PC-3 (cell line): ENCODE results near the gene GPR146.

Source experiments
- CTCF ChIP-seq: fragments of 300-600 bp; sonication (generic); conservative IDR thresholded peaks from 2 replicates; pipeline ENCODE4 v1.5.1; 2017; ENCODE audit warnings: antibody characterized with exemption, low read depth, mild to moderate bottlenecking, low read length
- EZH2 ChIP-seq: fragments of 300-600 bp; sonication (generic); IDR thresholded peaks from one replicate; pipeline ENCODE4 v1.6.1; 2017; ENCODE audit warnings: antibody characterized with exemption, mild to moderate bottlenecking, low read length; ENCODE audit not compliant: unreplicated experiment
- EZH2phosphoT487 ChIP-seq: fragments of 300-600 bp; sonication (generic); IDR thresholded peaks from 2 replicates; pipeline ENCODE4 v1.6.1; 2018; ENCODE audit warnings: mild to moderate bottlenecking, antibody characterized with exemption, low read length, borderline replicate concordance

DNA sequence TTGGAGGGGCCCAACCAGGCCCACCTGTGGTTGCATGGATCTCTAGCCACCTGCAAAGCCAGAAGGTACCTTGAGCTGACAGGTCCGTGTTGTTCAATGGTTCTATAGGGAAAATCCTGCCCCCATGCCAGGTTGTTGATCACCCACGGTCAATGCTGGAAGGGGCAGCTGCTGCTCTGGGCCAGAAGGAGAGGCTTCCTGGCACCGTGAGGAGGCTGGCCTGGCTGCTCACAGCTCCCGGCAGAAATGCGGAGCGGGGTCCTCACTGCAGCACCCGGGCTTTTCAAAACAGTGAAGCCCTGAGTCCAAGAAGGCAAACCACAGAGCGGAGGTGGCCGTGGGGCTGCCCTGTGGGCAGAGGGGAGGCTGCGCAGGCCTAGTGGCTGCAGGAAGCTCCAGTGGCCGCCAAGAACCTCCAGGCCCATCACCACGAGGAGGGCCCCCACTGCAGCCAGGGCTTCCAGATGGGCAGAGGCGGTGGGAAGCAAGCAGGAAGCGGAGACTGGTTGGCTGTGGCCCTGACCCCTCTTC is 25.0 kb upstream of the GPR146 start:
- TF ChIP-seq CTCF (no peak), EZH2 (no peak), EZH2phosphoT487 (no peak)
